ENCODE data around the gene JAML. TPM values are rescaled to one million over a fixed set of nuclear protein-coding genes. Genes with fewer than 3 reads are reported as not detected.
A peak's percentile ranks its signal among the peaks of the same experiment; 100 is the strongest.
"Not testable (repeated sequence)": the region's sequence is repeated elsewhere in the genome, so short reads cannot be mapped to it uniquely, and the experiment has no call there.

JAML gene
- total RNA-seq, 1 experiment from 2014 or later = not detected

GRCh38 chr11:118194835-118195627, 29.8 kb downstream of the JAML start:
- DNase-seq (ENCODE audit: low spot score) = peak; percentile 46

- DNase-seq (ENCODE audit: low spot score) = no peak
Measured at GRCh38 chr11:118193910-118194566, 30.8 kb downstream of the JAML start.

DNA sequence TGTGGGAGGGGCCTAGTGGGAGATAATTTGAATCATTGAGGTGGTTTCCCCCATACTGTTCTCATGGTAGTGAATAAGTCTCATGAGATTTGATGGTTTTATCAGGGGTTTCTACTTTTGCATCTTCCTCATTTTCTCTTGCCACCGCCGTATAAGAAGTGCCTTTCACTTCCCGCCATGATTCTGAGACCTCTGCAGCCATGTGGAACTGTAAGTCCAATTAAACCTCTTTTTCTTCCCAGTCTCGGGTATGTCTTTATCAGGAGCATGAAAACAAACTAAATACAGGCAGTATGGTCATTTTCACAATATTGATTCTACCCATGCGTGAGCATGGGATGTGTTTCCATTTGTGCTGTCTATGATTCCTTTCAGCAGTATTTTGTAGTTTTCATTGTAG, 32.0 kb downstream of the JAML start:
- not testable (repeated sequence) for DNase-seq (ENCODE audit: low spot score)

DNA sequence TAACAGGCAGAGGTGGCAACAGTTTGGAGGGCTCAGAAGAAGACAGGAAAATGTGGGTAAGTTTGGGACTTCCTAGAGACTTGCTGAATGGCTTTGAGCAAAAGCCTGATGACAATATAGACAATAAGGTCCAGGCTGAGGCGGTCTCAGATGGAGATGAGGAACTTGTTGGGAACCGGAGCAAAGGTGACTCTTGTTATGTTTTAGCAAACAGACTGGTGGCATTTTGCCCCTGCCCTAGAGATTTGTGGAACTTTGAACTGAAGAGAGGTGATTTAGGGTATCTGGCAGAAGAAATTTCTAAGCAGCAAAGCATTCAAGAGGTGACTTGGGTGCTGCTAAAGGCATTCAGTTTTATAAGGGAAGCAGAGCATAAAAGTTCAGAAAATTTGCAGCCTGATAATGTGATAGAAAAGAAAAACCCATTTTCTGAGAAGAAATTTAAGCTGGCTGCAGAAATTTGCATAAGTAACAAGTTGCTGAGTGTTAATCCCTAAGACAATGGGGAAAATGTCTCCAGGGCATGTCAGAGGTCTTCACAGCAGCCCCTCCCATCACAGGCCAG, 33.8 kb downstream of the JAML start:
- not testable (repeated sequence) for DNase-seq (ENCODE audit: low spot score)

GRCh38 chr11:118186346-118187107, 38.3 kb downstream of the JAML start:
- no peak for DNase-seq (ENCODE audit: low spot score)

DNA sequence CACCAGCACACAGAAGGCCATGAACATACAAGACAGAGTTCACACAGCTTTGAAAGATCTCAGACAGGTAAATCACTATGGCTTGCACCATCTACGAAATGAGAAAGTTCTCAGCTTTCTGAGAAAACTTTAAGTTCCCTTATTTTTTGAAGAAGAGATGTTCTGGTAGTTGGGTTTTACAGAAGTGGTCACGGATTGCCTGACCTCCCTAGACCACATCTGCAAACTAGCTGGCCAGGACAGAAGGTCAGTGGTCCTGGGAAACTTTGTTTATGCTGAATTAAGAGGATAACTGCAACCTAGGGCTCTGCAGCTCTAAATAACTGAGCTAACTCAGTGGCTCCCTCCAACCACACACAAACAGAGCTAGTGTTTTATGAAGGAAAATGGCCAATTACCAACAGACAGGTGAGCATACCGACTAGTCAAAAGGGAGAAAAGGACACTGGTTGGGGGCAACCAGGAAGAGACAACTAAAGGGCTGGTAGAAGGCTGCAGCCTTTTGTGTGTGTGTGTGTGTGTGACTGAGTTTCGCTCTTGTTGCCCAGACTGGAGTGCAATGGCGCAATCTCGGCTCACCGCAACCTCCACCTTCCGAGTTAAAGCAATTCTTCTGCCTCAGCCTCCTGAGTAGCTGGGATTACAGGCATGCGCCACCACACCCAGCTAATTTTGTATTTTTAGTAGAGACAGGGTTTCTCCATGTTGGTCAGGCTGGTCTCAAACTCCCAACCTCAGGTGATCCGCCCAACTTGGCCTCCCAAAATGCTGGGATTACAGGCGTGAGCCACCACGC, 39.8 kb downstream of the JAML start:
- DNase-seq (ENCODE audit: low spot score) = no peak

DNA sequence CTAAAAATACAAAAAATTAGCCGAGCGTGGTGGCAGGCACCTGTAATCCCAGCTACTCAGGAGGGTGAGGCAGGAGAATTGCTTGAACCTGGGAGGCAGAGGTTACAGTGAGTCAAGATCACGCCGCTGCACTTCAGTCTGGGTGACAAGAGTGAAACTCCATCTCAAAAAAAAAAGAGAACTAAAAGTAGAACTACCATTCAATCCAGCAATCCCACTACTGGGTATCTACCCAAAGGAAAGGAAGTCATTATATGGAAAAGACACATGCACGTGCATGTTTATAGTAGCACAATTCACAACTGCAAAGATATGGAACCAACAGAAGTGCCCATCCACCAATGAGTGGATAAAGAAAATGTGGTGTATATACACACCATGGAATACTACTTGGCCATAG, 41.1 kb downstream of the JAML start:
- DNase-seq (ENCODE audit: low spot score) = not testable (repeated sequence)

- DNase-seq (ENCODE audit: low spot score) = no peak
Measured at GRCh38 chr11:118180300-118180703, 44.5 kb downstream of the JAML start.

GRCh38 chr11:118176778-118177134, 48.1 kb downstream of the JAML start:
- DNase-seq (ENCODE audit: low spot score) = no peak

DNA sequence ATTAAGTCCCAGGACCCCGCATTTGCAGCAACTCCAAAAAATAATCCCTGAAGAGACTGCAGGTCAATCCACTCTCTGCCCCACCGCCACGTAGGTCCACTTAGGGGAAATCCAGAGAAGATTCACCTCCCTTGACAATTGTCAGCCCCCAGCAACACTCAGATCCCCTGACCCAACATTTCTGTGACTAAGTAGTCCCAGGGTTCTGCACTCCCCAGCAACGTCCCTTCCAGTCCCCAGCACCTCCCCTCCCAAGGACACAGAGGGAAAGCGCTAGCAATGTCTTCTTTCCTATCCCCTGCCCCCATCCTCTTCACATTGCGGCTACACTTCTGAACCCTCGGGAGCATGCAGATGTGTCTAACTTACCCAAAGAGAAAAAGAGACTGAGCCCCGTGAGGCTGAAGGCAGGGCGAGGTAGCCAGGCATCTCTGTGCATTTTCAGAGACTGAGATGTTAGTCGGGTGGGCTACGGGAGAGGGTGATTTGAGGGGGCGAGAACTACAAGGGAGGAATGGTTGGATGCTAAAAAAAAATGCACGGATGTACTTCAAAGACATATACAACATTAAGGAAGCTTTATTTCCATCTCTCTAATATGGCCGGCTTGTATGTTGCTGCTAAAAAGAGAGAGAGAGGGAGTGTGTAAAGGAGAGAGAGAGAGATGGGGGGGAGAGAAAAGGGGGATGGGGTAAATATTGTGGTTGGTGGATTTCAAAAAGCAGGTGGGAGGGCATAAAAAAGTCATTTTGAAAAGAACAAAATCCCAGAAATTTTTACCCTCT, 48.6 kb downstream of the JAML start, which contains the start of gene SCN2B:
SCN2B (minus strand) TSS at position 647 of the 785 bp plus-strand sequence; CDS start at position 439, 208 bp downstream.
- DNase-seq (ENCODE audit: low spot score) = no peak

DNA sequence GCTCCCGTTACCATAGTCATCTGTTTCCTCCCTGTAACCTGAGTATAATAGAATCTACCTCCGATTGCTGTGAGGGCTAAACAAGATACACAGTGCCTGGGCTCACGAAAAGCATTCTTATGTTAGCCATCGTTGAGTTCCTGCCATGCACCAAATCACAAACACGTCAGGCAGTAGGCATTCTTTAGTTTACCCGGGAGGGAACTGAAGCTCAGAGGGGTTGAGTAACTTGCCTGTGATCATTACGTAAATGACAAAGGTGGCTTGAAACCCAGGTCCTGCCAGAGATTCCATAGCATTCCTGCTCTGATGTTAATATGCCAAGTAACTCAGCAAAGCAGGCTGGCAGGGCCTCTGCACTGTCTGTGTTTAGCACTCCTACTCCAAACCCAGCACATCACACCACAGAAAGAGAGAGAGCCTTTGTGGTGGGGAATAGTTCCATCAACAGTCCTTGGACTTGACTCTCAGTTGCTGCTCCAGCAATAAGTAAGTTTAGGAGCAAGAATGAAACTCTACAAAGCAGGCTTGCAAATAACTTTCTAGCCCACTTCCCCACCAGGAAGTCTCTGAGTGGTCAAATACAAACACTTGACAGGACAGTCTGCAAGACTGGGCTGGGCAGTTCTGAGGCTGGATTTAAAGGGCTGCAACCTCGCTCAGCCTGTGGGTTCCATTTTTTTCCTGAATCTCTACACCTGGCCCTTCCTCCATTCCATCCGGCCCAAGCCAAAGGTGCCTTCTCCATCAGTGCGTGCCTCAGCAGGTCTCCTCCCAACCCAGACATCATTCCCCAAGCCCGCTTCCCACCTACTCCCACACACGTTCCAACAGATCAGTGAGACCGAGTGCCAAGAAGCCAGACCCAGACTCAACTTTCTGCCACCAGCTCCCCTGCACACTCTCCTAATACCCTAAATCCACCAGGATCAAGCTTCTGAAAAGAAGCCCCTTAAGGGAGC, 49.5 kb downstream of the JAML start:
- no peak for DNase-seq (ENCODE audit: low spot score)

DNA sequence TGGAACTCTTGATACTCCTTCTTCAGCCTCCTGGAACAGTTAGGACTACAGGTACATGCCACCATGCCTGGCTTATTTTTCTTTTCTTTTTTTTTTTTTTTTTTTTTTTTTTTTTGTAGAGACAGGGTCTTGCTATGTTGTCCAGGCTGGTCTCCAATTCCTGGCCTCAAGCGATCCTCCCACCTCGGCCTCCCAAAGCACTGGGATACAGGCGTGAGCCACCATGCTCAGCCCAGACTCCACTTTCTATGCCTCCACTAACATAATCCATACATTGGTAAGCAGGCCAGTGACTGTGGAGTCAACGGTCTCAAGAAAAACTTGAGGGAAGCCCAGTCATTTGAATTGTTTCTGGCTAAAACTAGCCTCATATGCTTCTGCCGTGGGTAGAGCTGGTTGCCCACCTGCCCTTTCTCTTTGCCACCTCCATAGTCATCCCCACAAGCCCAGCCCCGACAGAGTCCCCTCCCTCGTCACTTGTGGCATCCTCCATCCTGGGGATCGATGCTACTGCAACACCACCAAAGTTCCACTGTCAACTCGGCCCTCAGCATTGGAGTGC, 50.7 kb downstream of the JAML start:
- DNase-seq (ENCODE audit: low spot score) = no peak

DNA sequence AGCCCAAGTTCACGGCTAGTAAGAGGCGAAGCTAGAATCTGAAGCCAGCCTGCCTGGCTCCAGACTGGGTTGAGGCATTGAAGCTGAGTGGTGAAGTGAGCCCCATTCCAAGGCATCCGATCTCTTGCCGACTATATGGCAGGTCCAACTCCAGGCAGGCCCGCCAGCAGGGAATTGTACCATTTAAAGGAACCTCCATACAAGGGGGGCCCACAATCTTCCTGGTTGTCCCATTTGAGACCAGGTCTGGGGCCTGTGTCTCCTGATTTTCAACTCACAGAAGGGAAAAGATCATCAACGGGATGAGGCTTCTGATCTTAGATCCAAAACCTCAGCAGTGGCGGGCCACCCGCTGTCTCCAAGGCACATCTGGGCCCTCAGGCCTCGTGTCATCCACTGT, 52.5 kb downstream of the JAML start:
- no peak for DNase-seq (ENCODE audit: low spot score)

DNA sequence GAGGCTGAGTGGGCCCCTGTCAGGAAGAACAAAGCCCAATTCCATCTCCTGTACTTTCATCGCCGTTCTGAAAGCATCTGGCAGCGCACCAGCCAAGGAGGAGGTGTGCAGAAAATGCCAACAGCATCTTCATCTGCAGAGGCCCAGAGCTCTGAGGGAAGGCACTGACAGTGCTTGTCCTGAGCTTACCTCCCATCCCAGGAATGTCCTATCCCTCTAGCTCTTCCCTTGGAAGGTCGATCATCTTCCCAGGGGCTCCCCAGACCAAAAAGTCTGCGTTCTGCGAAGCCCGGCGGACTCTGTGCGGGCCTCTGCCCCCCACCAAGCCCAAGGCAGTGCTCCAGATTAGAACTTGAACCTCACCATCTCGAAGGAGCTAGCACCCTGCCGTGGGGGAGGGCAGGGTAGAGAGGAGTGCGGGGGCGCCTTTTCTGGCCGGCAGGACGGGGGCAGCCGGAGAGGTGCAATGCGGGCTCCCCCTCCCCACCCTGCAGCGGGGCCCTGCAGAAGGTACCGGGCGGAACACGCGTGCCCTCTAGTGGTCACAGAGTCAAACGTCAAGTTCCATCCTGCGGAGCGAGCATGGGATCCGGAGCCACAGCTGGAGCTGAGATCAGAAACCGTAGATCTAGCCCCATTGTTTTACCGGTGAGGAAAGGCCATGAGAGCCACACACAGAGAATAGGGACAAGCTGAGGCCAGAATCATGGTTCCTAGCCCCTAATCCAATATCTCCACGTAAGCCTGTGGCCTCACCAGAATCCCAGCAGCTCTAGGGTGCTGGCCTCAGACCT, 53.3 kb downstream of the JAML start:
- DNase-seq (ENCODE audit: low spot score) = peak; percentile 2

DNA sequence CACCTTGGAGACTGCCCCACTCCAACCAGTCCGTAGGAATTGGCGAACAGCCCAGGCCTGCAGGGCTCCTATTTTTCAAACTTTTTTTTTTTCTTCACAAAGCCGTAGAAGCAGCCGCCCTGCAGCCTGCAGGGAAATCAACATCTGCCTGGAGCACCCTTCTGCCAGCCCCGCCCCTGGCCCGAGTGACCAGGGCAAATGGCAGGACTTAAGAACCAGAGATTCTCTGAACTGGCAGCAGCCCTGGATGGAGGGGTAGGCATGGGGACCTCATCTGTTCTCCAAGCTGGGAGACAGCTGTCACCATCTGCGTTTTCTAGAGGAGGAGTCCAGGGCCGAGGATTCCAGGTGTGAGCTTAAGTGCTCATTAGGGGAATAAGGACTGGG, 53.9 kb downstream of the JAML start:
- DNase-seq (ENCODE audit: low spot score) = no peak

DNA sequence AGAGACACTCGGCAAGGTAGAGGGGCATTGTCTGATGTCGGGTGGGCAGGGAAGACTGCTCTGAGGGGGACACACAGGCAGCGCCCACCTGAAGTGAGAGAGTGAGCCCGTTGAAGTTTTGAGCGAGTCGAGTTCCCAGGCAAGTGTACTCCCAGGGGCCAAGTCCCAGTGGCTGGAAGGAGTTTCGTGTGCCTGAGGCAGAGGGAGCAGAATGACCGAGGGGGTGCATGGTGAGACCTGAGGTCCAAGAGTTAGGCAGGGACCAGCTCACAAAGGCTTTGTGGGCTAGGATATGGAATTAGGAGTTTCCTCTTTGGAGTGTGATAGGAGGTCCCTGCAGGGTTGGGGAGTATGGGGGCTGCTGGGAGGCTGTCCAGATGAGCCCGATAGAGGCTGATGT, 54.6 kb downstream of the JAML start:
- no peak for DNase-seq (ENCODE audit: low spot score)

GRCh38 chr11:118169300-118170140, 55.3 kb downstream of the JAML start:
- no peak for DNase-seq (ENCODE audit: low spot score)
